GM18511 (cell line): ENCODE data around the gene ESR1.
"Not testable (repeated sequence)": the region's sequence is repeated elsewhere in the genome, so short reads cannot be mapped to it uniquely, and the experiment has no call there.

Experiments
- ATAC-seq: cut with Tn5 transposase; IDR thresholded peaks from one replicate; pipeline ENCODE4 v1.9.1; 2021; ENCODE audit warnings: mild to moderate bottlenecking, moderate library complexity; ENCODE audit not compliant: unreplicated experiment

Gene ESR1

GRCh38 chr6:151885234-151885633 is 77.8 kb downstream of the ESR1 start:
- no peak for ATAC-seq

GRCh38 chr6:151891524-151891923 is 84.0 kb downstream of the ESR1 start:
- ATAC-seq = no peak

- ATAC-seq = not testable (repeated sequence)
Measured at GRCh38 chr6:151894426-151894825, 86.9 kb downstream of the ESR1 start.

- not testable (repeated sequence) for ATAC-seq
Measured at GRCh38 chr6:151899221-151899620, 91.7 kb downstream of the ESR1 start.

GRCh38 chr6:151899796-151900195 is 92.3 kb downstream of the ESR1 start:
- not testable (repeated sequence) for ATAC-seq

- ATAC-seq = no peak
Measured at GRCh38 chr6:151900256-151900655, 92.8 kb downstream of the ESR1 start.

DNA sequence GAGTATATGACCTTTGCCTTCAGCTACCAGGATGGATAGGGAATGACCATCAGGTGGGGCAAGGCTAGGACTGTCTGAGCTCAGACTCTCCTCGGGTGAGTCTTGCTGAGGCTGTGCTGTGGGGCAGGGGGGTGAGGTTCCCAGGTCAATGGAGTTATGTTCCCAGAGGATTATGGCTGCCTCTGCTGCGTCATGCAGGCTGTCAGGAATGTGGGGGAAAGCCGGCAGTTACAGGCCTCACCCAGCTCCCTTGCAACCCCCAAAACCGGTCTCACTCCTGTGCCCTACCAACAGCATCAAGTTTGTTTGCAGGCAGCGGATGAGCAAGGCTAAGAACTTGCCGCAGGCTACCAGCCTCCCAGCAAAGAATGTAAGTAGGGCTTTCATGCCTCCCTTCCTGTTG is 93.5 kb downstream of the ESR1 start:
- ATAC-seq = no peak

DNA sequence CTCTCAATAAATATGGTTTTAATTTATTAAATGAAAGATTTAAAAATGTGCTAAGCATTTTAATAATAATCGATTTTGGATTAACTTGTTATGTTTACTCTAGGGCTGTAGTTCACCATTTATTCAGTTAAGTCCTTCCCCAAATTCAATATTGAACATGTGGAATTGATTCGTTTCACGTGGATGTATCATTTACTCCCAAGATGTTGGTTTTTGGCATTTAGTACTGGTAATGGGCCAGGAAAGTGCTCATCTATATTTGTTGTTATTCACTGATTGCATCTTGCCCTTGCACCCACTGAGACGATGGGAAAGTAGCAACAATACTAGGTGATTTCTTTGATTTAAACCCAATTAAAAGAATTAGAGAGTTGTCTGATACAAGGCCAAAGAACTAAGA is 97.1 kb downstream of the ESR1 start:
- no peak for ATAC-seq

GRCh38 chr6:151905072-151905471 is 97.6 kb downstream of the ESR1 start:
- ATAC-seq = no peak

DNA sequence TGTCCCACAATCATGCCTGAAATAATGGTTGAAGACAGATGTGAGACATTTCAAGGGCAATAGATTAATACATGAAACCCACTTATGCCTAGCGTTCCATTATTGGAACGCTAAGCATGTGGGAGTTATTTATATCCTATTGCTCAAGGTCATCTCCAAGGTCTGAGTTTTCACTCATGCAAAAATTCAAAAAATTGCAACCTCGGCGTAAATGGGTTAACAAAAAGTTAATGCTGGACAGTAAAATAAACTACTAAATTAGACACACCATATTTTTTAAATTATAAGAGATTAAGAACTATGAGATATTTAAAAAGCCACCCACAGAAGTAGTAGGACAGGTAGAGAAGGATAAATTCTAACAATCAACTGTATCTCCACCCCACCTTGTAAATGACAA is 98.4 kb downstream of the ESR1 start:
- no peak for ATAC-seq

GRCh38 chr6:151911401-151911800 is 103.9 kb downstream of the ESR1 start:
- no peak for ATAC-seq

- no peak for ATAC-seq
Measured at GRCh38 chr6:151914484-151914883, 107.0 kb downstream of the ESR1 start.

GRCh38 chr6:151916075-151916474 is 108.6 kb downstream of the ESR1 start:
- no peak for ATAC-seq

DNA sequence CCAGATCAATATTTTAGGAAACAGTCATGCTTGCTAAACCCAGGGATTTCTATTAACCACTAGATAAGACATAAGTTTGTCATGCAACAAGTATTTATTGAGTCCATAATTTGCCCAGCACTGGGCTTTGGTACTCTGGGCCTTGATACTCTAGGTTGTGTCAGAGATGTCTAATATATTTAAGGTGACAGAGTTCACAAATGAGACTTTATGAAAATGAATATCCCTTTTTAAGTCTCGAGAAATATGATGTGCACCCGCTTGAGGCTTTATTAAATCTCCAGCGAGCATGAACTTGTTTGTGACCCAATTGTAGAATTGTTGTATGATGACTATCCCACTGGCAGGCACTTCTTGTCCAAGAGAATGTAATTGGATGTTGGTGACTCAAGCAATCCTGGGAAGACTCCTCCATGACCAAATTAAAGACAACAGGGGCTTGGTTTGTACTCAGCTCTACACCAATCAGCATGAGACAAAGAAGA is 109.2 kb downstream of the ESR1 start:
- ATAC-seq = no peak

DNA sequence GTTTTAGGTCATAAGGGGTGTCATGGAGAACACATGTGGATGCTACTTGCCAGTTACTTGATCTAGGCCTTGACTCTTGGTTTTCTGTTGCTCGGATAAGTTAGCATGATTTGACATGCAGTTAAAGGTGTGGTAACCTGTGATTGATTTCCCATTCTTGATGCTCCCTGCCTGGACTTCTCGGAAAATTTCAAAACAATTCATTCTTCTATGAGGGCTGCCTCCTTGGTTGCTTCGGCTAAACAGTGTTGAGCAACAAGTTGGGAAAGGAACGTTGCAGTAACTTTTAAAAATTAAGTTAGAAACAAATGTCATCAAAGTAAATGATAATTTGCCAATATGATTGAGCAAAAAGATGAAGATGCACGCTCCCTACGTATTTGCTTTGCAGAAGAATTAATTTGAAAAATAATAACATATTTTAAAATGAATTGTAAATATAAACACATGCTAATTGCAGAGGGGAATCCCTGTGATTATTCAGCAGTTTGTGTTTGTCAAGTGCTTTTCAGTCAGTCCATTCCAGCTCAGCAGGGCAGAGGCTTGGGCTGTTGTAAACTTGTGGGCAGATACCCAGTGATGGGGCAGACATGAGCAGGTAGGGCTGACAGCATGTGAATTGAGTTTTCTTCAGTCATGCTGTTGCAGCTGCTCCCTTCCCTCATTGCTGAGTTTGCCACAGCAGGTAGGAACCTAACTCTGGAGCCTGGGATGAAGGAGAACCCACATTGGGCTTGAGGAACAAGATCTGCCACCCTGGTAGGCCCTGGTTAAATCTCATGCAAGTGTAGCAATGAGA is 110.2 kb downstream of the ESR1 start:
- no peak for ATAC-seq

DNA sequence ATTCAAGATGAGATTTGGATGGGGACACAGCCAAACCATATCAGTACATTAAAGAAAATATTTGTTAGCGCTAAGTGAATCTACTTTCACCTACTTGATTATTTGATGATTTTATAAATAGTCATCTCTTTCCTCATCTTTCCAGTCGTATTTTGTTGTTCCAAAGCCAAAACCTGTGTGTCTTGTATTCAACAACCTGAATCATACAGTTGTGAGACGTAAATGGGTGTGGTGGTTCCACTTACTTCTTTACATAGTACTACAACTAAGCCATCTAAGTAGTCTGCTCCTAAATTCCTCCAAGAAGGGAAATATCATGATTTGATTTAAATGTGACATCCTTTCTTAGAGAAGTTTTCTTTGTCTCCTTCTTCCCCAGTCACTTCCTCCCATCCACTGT is 132.8 kb downstream of the ESR1 start:
- ATAC-seq = no peak

GRCh38 chr6:151948002-151948743 is 140.7 kb downstream of the ESR1 start:
- ATAC-seq = peak; percentile 59

- ATAC-seq = no peak
Measured at GRCh38 chr6:151958332-151958731, 150.8 kb downstream of the ESR1 start.

DNA sequence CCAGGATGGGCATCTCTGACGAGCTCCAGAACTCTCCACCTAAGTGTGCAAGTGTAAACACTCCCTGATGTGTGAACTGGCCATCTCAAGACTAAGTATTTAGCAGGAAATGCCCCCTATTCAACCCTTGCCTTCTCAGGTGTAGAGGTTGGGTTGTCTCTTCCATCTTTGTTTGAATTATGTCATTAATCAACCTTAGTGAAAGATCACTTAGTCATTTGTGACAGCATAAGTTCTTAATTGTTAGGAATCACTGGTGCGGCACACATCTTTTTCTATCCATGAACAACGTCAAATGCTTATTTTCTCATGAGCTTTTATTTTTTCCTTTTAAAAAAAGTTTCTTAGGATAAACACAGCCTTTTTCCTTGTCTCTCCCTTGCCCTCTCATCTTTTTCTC is 151.6 kb downstream of the ESR1 start:
- ATAC-seq = no peak

DNA sequence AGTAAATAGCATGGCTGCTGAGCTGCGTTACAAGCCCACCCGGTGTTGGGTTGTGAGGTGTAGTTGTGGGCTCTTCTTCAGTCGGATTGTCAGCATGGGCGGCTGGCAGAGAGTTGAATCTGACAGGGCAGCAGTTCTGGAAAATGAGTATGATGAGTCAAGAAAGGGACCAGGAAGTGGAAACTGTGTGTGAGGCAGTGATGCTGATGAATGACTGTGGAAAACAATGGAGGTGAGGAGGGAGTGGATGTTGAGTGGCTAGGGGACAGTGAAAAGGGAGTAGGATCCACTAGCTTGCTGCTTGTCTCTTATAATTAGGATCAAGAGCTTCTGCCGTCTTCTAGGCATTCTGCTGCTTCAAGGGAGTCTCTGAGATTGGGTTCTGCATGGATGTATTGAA is 154.3 kb downstream of the ESR1 start:
- ATAC-seq = no peak

DNA sequence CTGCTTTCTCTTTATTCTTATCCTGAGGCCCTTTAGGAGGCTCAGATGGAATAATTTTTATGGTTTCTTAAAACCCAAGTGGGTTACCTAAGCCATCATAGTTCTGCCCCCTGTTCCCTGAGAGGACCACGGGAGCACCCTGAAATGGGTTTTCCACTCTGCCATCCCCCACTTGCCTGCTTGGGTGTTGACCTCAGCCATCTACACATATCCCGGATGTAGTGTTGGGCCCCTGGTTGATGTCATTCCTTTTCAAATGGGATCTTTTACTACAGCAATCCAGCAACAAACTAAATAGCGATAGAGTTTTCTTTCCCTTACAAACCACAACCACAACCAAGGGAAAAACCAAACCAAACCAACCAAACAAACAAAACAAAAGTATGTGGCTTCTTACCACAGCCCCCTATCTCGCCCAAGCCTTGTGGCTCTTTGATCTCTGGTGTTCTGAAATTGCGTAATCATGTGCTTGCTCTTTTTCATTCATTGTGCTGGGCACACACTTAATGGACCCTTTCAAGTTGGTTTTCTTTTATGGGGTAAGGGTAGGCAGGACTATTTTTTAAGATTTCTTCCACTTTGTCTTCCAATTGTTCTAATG is 154.9 kb downstream of the ESR1 start:
- ATAC-seq = no peak

DNA sequence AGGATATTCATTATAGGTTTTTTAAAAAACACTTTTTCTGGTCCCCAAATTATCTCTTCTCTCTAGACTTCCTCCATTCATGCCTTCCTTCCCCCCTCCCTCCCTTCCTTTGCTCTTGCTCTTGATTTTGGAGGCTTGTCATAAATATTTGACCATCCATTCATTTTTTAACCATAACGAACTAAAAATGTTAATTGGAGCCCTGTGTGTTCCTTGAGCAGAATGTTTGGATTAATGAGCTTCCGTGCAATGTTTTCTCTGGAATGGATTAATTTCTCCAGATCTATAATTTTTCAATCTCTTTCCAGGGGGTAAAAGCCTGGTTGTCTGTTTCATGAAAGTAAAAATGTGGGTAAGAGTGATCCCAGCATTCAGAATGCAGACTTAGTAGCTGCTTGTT is 155.5 kb downstream of the ESR1 start:
- no peak for ATAC-seq
